Measurements from ENCODE around the gene RAB3C.

- TF ChIP-seq, protein P1, sequence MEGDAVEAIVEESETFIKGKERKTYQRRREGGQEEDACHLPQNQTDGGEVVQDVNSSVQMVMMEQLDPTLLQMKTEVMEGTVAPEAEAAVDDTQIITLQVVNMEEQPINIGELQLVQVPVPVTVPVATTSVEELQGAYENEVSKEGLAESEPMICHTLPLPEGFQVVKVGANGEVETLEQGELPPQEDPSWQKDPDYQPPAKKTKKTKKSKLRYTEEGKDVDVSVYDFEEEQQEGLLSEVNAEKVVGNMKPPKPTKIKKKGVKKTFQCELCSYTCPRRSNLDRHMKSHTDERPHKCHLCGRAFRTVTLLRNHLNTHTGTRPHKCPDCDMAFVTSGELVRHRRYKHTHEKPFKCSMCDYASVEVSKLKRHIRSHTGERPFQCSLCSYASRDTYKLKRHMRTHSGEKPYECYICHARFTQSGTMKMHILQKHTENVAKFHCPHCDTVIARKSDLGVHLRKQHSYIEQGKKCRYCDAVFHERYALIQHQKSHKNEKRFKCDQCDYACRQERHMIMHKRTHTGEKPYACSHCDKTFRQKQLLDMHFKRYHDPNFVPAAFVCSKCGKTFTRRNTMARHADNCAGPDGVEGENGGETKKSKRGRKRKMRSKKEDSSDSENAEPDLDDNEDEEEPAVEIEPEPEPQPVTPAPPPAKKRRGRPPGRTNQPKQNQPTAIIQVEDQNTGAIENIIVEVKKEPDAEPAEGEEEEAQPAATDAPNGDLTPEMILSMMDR (IDR thresholded peaks at IDR 0.05; ENCODE audit: insufficient read depth, low read depth, low read length): no peak
- TF ChIP-seq EZH2 (IDR thresholded peaks at IDR 0.05; ENCODE audit: insufficient read depth, low read length): no peak
Observed at GRCh38 chr5:58885260-58885659, 302.4 kb downstream of the RAB3C start.
